ENCODE measurements around the gene TWF1. TPM values are rescaled to one million over a fixed set of nuclear protein-coding genes. Genes with fewer than 3 reads are reported as not detected.

Gene TWF1
- total and polyA plus RNA-seq, 9 of the 15 experiments (the other 6 are each of a cell fraction or from before 2014, with no cell fraction given) = 10.3 to 29.4 (median 23.4) TPM

- TF ChIP-seq XRCC4 (IDR thresholded peaks at IDR 0.05; ENCODE audit: extremely low read depth, insufficient read depth, insufficient read length) (no peak), EP300 (IDR thresholded peaks at IDR 0.05; ENCODE audit: low read length) (no peak), ZNF785 (CRISPR knock-in tag; IDR thresholded peaks at IDR 0.05) (no peak), SREBF2 (CRISPR knock-in tag; IDR thresholded peaks at IDR 0.05) (no peak), ZNF232 (CRISPR knock-in tag; IDR thresholded peaks at IDR 0.05) (no peak), SMARCC2 (IDR thresholded peaks at IDR 0.05; ENCODE audit: low read depth) (no peak), ZC3H4 (CRISPR knock-in tag; IDR thresholded peaks at IDR 0.05; ENCODE audit: borderline replicate concordance) (no peak), YBX1 (IDR thresholded peaks at IDR 0.05) (no peak), MXD1 (CRISPR knock-in tag; IDR thresholded peaks at IDR 0.05; ENCODE audit: borderline replicate concordance, poor library complexity, severe bottlenecking) (no peak), HDAC3 (IDR thresholded peaks at IDR 0.05; ENCODE audit: borderline replicate concordance, partially characterized antibody) (no peak), GATA2 (CRISPR knock-in tag; IDR thresholded peaks at IDR 0.05) (no peak), JUNB (CRISPR knock-in tag; conservative IDR thresholded peaks at IDR 0.05) (no peak), ZNF75A (CRISPR knock-in tag; IDR thresholded peaks at IDR 0.05) (no peak), RBM22 (IDR thresholded peaks at IDR 0.05; ENCODE audit: low read depth, low read length, poor library complexity, severe bottlenecking) (no peak), BDP1 (IDR thresholded peaks at IDR 0.05; ENCODE audit: insufficient read depth, insufficient read length) (no peak), RFX5 (IDR thresholded peaks at IDR 0.05; ENCODE audit: low read depth, low read length) (no peak), ATF1 (CRISPR knock-in tag; IDR thresholded peaks at IDR 0.05) (no peak), ATF1 (tag; IDR thresholded peaks at IDR 0.05) (peak; percentile 56; the same call in 1 of the 2 replicates), ZNF311 (CRISPR knock-in tag; IDR thresholded peaks at IDR 0.05) (no peak), KHSRP (IDR thresholded peaks at IDR 0.05) (no peak), NR3C1 (CRISPR knock-in tag; IDR thresholded peaks at IDR 0.05) (no peak), CSDE1 (IDR thresholded peaks at IDR 0.05) (no peak)
- TF ChIP-seq, protein P1, sequence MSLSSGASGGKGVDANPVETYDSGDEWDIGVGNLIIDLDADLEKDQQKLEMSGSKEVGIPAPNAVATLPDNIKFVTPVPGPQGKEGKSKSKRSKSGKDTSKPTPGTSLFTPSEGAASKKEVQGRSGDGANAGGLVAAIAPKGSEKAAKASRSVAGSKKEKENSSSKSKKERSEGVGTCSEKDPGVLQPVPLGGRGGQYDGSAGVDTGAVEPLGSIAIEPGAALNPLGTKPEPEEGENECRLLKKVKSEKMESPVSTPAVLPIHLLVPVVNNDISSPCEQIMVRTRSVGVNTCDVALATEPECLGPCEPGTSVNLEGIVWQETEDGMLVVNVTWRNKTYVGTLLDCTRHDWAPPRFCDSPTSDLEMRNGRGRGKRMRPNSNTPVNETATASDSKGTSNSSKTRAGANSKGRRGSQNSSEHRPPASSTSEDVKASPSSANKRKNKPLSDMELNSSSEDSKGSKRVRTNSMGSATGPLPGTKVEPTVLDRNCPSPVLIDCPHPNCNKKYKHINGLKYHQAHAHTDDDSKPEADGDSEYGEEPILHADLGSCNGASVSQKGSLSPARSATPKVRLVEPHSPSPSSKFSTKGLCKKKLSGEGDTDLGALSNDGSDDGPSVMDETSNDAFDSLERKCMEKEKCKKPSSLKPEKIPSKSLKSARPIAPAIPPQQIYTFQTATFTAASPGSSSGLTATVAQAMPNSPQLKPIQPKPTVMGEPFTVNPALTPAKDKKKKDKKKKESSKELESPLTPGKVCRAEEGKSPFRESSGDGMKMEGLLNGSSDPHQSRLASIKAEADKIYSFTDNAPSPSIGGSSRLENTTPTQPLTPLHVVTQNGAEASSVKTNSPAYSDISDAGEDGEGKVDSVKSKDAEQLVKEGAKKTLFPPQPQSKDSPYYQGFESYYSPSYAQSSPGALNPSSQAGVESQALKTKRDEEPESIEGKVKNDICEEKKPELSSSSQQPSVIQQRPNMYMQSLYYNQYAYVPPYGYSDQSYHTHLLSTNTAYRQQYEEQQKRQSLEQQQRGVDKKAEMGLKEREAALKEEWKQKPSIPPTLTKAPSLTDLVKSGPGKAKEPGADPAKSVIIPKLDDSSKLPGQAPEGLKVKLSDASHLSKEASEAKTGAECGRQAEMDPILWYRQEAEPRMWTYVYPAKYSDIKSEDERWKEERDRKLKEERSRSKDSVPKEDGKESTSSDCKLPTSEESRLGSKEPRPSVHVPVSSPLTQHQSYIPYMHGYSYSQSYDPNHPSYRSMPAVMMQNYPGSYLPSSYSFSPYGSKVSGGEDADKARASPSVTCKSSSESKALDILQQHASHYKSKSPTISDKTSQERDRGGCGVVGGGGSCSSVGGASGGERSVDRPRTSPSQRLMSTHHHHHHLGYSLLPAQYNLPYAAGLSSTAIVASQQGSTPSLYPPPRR (CRISPR knock-in tag; IDR thresholded peaks at IDR 0.05; ENCODE audit: borderline replicate concordance) = no peak
- TF ChIP-seq, protein P2, sequence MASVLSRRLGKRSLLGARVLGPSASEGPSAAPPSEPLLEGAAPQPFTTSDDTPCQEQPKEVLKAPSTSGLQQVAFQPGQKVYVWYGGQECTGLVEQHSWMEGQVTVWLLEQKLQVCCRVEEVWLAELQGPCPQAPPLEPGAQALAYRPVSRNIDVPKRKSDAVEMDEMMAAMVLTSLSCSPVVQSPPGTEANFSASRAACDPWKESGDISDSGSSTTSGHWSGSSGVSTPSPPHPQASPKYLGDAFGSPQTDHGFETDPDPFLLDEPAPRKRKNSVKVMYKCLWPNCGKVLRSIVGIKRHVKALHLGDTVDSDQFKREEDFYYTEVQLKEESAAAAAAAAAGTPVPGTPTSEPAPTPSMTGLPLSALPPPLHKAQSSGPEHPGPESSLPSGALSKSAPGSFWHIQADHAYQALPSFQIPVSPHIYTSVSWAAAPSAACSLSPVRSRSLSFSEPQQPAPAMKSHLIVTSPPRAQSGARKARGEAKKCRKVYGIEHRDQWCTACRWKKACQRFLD (CRISPR knock-in tag; IDR thresholded peaks at IDR 0.05) = peak; percentile 87
Observed at GRCh38 chr12:43835656-43836474, 29.7 kb upstream of the TWF1 start, which contains the start of gene TMEM117 (continued).
